GM18511 (cell line): Measurements from ENCODE around the gene LHFPL3.

Experiments
- ATAC-seq: cut with Tn5 transposase; IDR thresholded peaks from one replicate; pipeline ENCODE4 v1.9.1; 2021; ENCODE audit warnings: mild to moderate bottlenecking, moderate library complexity; ENCODE audit not compliant: unreplicated experiment

The LHFPL3 gene

DNA sequence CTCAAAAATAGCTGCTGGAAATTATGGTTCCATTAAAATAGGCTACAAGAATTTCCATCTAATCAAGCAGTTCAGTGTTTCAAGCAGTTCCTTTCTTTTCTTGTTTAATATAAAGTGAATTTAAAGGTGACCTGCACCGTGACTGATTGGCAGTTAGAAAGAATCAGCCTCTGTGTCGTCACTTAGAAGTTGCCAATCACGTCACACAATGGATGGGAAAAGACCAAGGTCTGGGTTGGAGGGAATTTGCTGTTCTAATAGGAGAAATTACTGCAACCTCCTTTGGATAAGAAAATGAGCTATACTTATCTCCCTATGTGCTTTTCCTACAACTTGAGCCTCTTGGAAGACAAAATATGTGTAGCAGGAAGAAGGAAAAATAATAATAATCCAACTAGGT, 466.2 kb downstream of the LHFPL3 start:
- no peak for ATAC-seq

GRCh38 chr7:104795086-104795485, 466.7 kb downstream of the LHFPL3 start:
- ATAC-seq = no peak

DNA sequence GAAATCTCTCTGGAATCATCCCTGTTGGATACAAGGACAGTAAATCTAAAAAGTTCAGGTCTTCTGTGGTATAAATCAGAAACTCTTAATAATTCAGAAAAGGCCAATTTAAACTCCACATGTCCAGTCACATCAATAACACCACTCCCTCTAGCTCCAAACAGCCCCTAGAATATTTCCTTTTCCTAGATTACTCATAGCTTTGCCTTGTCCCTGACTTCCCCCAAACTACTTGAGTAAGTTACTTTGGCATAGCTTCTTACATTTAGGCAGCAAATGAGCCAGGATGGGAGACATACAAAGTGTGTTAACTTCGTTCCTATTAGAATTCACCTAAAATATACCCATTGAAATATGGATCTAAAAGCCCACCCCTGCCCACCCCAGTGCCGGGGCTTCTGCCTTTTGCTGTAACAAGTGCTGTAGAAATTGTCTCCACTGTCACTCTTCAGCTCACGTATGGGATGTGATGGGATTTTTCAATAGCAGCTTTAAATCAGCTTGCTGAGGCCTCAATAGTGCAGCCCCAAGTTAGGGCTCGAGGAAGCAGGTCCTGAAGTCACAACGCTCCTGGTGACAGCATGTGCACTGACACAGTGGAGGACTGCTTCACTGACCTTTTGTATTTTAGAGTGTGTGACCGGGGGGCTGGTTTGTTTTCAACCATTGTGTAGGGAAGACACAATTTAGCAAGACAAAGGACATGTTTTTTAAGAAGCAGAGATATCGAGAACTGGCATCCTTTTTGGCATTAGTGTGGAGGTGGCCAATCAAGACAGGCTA, 467.4 kb downstream of the LHFPL3 start:
- ATAC-seq = no peak

DNA sequence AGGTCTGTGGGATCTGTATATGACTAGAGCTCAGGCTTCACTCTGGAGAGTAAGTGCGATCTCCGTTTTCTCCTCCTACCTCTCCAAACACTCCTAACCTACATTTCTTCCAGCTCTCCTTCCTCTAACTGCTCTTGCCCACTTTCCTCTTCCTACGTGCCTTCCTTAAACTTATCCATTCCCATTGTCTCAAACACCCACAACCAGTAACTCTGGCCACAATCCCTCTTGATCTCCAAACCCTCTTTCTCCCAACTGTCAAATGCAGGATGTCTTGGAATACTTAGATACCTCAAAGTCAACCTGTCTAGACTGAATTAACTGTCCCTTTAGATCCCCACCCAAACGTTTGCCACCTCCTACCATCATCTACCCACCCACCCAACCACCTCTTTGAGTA, 471.9 kb downstream of the LHFPL3 start:
- no peak for ATAC-seq

DNA sequence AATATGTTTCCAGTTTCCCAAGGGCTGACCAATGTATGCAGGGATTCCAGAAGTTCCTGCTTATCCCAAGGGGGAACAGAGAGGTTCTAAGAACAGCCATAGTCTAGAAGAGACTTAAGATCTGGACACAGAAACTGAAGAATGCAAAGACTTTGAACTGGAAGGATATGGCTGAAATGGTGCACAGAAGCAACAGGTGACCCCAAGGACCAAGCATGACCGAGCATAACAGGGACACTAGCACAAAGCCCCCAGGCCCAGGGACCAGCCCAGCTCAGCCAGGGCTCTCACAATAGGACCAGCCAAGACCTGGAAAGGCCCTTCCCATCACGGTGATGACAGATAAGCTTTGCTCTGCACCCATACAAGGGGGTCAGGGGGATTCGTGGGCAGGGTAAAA, 472.6 kb downstream of the LHFPL3 start:
- ATAC-seq = no peak

DNA sequence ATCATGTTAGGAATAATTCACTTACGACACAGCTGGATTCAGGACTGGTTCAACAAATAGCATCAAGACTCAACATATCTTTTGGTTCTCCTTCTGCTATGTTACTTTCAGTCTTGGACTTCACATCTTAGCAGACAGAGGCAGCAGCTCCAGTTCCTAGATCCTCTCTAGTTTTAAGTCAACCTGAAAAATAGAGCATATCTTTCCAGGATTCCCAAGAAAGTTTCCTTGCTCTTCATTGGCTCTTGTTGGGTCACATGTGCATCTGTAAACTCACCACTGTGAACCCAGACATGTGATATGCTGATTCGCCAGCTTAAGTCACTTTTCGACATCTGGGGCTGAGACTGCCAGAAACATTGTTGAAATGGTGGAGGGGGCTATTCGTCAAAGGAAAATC, 475.5 kb downstream of the LHFPL3 start:
- no peak for ATAC-seq

- ATAC-seq = no peak
These were observed 476.3 kb downstream of the LHFPL3 start for GRCh38 chr7:104804696-104805095.

- no peak for ATAC-seq
These were observed 477.3 kb downstream of the LHFPL3 start for GRCh38 chr7:104805449-104806317.

DNA sequence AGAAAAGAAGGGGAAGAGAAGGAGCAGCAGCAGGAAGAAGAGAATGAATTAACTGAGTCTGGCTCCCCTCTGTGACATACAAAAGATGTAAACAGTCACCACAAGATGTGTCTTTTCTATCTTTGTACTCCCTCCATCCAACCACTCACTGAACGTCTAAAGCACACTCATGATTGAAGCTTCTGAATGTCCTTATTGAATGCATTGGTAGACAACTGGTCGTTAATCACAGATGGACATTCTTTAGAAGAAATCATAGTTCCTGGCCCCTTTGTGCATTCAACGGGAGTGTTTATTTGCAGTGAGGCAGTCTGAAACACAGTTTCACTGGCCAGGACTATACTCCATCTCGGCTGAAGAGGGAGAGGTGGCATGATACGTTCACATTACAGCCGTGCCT, 479.3 kb downstream of the LHFPL3 start:
- ATAC-seq = no peak

DNA sequence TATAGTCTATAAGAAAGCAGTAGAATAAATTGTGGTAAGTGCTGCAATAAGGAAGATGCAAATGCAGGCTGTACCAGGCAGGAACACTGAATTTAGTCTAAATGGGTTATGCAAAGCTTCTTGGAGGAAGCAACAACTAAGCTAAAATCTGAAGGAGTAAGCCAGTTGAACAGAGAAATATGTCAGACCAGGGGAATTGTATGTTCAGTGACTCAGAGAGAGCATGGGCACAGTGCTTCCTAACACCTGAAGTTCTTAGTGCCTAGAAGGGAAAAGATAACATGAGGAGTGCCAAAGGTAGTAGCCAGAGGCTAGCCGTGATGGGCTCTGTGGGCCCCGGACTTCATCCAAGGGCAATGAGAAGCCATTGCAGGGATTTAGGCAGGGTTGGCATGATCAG, 481.5 kb downstream of the LHFPL3 start:
- ATAC-seq = no peak

DNA sequence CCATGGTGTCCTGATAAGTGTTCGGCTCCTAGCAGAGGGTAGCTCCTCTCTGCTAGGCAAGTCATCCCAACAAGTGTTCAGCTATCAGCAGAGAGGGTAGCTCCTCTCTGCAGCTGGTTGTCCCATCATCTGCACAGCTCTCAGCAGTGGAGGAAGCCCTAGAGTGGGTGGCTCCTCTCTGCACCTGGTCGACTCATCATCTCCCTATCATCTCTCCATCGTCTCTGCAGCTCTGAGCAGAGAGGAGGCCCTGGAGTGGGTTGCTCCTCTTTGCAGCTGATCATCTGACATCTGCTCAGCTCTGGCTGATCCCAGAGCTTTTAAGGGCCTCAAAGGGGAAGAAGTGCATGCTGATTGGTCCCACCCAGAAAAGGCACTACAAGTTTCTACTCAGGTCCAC, 485.7 kb downstream of the LHFPL3 start:
- no peak for ATAC-seq

DNA sequence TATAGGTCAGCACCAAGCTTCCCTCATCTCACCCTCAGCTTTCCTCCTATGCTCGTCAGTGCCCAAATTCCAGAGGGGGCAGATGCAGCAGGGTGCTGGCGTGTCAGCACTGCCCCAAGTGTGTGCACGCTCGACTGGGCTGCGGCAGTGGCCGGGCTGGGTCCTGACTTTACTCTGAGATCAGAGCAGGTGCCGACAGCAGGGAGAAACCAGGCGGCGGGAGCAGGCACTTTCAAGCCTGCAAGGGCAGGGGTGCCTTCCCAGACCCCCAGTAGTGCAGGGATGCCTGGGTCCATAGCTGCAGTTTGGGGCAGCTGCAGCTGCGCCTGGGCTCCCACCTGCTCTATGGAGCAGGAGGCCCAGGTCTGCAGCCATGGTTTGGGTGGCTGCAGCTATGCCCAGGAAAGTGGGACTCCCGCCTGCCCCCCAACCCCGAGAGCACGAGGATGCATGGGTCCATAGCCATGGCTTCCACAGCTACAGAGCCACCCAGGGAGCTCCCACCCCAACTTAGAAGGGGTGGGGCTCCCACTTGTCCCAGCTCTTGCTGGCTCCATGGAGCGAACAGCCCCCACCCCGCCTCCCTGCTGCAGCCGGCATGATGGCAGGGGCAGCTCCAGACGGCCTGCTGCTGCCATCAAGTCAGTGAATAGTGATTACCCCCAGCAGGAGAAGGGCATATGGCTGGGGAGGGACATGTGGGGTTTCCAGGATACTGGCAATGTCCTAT, 486.4 kb downstream of the LHFPL3 start:
- ATAC-seq = no peak

DNA sequence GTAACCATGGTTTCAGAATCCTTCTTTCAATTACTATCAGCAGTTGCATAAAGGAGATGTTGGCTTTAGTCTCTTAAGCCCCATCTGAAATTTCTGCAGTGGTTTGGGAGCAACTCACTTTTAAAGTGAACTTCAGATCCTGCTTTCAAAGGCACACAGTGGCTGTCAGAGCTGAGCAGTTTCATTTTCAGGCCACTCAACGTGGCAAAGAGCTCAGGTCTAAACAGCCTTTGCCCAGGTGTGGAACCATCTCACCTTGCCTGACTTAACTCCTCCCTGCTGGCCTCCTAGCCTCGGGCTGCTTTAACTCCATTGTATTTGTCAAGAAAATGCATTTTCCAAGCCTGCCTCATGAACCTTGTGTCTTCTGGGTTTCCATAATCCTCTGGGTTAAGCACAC, 488.1 kb downstream of the LHFPL3 start:
- no peak for ATAC-seq

DNA sequence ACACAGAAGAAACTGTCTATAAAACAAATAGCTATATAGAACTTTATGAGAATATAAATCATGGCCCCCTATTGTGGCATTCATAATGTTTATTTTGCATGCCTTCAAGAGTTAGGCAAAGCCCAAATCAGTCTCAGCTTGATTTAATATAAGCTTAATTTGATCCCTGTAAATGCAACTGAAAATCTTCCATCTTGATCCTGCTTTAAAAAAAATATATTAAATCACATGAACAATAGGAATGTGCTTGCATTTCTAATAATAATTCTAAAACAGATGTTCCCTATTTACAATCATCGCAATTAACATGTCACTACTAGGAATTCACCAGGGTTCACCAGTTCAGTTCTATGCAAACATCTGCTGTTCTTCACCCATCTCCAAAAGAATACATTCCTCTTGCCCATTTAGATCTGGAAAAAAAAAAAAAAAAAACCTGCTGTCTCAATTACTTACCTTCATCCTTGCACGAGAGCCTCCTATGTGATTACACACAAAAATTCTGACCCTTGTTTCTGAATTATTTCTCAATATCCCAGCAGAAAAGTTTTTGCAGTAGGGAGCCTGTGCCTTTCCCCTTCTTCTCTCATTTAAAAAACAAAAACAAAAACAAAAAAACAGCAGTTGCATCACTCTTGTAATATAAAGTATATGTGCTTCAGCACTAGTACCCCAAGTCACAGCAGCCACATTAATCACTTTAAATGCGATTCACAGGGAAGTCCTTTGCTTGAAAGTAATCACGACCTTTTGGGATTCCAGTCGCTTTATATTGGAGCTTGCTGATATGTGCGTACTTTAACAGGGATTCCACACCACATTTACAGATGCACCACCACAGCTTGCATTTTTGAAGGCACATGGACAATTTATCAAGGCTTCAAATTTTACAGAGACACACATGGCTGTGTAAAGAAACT, 490.8 kb downstream of the LHFPL3 start:
- ATAC-seq = no peak

DNA sequence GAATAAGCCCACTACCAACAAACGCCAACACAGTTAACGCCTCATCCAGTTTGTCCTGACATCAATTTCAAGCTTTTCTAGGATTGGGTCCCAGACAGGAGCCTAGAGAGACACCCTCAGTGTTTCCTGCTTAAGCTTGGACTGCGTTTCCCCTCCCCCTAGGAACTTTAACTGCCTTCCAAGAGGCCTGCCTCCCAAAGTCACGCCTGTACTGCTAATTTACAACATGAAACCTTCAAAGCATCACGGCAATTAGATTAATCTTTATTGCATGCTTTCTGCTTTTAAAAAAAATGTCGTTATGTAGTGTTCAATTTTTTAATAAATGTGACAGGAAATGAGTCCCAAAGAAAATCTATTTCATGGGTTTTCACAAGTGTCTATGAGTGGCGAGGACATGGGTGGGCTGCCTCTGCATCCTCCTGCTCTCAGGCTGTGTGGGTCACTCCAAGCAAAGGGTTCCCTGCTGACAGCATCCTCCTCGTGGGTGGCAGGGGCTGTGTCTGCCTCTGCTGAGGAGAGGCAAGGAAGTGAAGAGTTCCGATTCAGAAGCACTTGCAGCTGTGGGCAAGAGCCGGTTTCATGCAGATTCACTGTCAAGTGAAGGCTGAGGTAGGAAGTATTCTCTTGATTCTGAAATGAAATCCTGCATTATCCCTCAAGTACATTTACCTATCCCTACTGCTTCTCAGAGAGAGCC, 492.6 kb downstream of the LHFPL3 start:
- ATAC-seq = no peak

DNA sequence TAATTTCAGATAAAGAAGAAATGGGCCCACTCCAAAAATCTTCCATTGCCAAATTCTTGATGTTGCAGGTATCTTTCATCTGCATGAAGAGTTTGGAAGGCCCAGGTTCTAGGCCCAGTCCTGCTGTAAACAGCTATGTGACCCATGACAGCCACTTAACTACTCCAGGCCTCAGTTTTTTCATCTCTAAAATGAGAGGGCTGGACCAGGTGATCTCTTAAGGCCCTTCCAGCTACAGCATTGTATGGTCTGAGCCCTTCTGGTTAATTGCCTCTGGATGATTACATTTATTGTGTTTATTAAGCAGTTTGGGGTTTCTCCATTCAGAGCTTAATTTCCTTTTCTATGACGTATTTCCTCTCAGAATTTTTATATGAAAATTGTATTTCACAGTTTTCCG, 494.8 kb downstream of the LHFPL3 start:
- ATAC-seq = no peak

GRCh38 chr7:104825099-104825498, 496.7 kb downstream of the LHFPL3 start:
- ATAC-seq = no peak

DNA sequence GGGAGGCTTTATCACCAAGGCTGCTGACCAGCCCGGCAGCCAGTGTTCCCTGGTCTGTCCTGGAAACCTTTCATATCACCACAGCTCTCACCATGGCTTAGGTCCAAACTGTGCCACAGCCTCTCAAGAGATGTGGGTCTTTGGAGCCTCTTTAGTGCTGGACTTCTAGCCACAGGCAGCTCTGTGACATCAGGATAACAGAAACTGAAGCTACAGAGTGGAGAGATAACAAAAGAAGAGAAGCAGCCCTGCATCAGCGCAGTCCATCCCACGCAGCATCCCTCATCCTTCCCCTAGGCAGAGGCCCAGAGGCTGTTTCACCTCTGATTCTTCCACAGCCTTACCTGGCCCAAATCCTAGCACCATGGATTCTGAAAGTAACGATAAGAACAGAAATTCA, 497.7 kb downstream of the LHFPL3 start:
- ATAC-seq = no peak

DNA sequence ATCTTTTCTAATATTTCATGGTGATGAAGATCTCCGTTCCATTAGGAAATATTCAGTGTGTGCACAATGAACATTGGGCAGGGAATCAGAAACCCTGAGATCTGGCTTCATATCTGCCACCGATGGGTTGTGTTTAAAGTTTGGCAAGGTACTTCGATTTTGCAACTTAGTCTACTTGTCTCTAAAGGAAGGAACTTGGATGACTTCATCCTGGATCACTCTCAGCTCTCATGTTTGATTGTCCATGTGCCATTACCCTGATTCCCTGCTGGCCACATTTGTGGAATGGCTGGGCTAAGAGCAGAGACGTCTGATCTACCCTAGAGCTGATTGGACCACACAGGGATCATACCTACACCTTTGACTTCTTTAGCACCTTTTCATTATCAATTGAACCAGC, 508.6 kb downstream of the LHFPL3 start:
- no peak for ATAC-seq
